ENCODE measurements around the gene CSNK2A2.

DNA sequence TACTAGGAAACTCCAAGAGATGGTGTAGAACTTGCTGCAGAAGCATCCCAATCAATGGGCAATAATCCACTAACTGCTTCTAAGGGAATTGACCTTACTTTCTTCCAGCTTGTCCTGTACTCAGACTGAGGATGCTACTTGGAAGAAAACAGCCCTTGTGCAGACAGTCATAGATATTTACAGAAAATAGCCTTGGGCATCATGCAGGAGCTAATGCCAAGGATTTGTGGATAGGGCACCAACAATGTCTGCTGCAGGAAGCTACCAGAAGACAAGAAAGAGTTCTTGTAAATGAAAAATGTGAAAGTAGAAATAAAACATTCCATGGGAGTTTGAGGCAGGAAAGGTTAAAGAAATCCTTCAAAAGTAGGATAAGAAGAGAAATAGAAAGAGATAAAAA, 21.5 kb upstream of the CSNK2A2 start:
- TF ChIP-seq GATA2 (IDR thresholded peaks at IDR 0.05; ENCODE audit: low read depth, low read length): no peak
- no peak for TF ChIP-seq GATA3 (IDR thresholded peaks at IDR 0.05; ENCODE audit: low read depth, low read length)
